Stimulated activated CD8-positive, alpha-beta memory T cell treated with anti-CD3 and anti-CD28 coated beads, Interleukin-2, amount 100 ng/mL, for 48 hours (primary cell): Measurements from ENCODE around the gene FAM98A.
A peak's percentile ranks its signal among the peaks of the same experiment; 100 is the strongest.

Source experiments
- DNase-seq, 2 donors: peaks; one replicate each; pipeline ENCODE4 v3.0.0-alpha.2; 2020; ENCODE audit warnings: low read depth in 2 of 2

Gene FAM98A

DNA sequence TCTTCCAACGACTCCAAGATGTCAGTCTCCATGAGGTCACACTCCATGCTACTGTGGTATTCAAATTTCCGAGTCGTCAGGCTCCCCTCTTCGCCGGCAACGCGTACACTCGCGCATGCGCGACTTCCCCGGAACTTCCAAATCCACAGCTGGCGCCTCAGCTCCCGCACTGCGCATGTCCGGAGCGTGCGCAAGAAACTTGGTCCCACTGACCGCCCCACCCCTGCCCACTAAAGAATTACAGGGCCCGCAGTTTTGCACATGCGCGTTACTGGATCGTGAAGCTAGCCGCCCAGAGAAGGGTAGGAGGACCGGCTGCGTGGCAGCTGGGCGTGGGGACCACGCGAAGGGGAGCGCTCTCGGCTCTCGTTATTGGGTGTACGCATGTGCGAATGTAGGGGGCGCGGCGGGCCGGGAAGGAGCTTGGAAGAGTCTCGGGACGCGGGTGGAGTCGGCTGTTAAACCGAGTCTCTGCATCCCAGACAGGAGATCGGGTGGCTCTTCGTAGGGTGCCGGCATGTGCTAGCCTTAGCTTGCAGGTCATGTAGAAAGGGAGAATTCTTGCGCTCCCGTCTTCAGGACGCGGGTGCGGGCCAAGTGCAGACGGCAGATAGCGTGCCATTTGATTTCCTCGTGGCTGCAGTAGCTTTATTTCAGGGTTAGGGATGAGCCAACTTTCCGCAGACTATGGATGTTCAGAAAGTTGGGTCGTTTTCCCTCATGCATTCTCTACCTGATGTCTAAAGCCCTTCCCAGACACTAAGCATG lies at the start of gene FAM98A:
Gene FAM98A (minus strand): TSS at position 125 of the 768 bp plus-strand sequence. CDS start 78 bp downstream, at position 47.
- DNase-seq = peak; percentile 98 to 99

DNA sequence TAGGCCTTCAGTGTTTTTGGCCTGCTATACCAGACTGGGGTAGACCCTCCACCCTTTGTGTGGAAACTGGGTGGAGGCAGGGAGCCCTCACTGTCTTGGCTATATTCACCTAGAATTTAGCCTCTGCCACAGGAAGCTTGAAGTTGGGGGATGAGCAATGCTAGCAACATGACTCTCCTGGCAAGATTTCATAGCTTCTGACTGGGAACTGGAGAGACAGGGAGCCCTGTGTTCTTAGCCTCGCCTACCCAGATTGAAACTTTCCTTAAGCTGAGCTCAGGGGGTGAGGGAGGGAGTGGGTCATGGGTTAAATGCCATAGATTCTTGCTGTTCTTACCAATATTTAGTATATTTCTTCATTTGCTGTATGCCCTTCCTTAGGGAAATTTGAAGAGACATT lies 46.8 kb upstream of the FAM98A start:
- no peak for DNase-seq

DNA sequence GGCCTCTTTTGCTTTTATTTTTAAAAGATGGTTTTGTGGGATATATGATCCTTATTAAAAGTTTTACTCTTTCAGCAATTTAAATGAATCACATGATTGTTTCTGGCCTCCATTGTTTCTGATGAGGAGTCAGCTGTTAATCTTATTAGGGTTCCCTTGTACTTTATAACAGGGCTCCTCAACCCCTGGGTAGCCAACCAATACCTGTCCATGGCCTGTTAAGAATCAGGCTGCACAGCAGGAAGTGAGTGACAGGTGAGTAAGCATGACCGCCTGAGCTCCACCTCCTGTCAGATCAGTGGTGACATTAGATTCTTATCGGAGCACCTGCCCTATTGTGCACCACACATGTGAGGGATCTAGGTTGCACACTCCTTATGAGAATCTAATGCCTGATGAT lies 45.1 kb upstream of the FAM98A start:
- DNase-seq = no peak

DNA sequence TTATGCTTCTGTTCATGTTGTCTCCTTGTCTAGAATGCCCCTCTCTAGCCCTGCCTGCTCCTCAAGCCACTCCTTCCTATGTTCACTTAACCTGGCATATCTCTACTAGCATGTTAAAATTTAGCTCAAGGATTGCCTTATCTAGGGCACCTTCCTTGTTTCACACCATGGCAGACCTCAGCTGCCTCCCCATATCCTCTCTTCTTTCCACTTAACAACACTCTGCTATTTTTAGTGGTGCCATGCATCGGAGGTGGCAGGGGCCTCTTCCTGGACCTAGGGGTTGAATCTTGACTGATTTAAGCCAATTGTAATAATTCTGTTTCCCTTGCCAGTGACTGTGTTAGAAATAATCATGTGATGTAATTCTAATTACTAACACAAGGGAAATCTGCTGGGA lies 36.9 kb upstream of the FAM98A start:
- no peak for DNase-seq

DNA sequence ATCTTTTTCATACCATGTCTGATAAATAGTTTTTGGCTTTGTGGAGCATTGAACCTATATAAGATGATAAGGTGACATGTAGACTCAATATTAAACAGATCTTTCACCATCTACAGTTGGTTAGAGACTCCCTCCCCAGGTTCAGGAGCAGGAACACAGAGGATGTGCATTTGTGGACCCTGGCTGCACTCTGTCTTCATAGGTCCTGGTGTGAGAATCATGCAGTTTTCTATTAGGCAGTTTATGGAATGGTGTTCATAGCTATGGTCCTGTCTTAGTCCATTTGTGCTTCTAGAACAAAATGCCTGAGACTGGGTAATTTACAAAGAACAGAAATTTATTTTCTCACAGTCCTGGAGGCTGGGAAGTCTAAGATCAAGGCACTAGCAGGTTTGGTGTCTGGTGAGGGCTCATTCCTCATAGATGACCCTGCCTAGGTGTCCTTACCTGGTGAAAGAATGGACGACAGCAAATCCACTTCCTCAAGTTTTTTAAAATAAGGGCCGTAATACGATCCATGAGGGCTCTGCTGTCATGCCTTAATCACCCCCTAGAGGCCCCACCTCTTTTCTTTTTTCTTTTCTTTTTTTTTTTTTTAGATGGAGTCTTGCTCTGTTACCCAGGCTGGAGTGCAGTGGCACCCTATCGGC lies 35.3 kb upstream of the FAM98A start:
- no peak for DNase-seq

DNA sequence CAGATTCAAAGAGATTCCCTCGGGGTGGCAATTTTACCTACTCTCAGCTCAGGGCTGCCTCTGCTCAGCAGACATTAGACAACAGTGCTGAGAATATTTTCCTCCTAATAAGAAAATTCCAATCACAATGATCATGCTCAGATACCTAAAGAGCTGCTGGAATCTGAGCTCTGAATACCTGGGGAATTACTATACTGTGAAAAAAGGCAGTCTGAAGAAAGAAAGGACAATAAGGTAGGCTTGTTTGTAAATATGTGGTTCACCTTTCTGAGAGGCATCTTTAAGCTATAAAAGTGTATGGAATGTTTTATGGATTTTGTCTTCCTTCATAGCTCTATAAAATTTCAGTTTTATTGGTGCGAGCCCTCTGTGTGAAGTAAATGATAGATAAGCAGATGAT lies 34.2 kb upstream of the FAM98A start:
- no peak for DNase-seq

DNA sequence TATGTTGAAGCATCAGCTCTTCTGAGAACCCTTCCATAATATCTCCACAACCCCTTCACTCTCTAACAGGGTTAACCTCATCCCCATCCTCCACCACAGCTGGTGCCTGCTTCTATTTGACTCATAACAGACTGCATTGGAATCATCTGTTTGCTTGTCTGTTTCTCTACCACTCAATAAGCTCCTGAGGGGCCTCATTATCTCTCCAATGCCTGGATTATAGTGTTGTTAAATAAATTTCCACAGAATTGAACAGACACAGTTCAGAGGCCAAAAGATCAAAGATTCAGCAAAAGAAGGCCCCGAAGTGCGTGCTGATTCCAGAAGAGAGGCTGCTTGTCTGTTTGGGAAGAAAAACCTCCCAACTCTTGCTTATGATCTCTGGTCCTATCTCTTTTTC lies 33.7 kb upstream of the FAM98A start:
- DNase-seq = no peak

DNA sequence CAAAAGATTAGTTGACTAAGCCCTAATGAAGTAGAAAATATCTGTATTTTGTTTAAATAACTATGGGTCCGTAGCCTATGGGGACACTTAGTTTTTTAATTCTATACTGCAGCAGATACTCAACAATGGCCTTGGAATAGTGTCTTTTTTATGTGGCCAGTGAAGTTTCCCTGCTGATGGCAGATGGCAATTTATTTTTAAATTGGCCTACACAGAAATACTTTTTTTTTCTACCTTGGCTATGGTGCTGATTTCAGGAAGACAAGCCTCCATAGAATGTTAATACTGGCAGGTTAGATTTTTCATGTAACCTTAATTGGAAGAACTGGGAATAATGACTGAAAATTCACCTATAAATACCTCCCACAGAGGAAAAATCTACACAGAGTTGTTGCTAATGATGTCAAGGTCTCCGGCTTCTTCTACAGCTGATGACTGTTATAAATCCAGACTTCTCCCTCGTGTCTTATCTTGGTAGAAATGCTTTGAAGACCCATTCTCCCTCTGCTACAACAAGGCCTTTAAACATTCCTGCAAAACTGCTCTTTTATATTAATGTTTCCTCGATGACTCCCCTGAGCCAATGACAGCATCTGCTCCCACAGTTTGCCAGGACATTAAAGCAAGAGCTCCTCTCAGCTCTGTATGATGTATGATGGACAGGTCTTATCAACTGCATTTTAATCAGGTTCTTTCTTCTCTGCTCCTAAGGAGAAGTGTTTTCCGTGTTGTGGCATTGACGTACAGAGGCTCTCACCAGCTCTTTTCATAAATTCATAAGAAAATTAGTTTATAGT lies 29.1 kb upstream of the FAM98A start:
- no peak for DNase-seq

DNA sequence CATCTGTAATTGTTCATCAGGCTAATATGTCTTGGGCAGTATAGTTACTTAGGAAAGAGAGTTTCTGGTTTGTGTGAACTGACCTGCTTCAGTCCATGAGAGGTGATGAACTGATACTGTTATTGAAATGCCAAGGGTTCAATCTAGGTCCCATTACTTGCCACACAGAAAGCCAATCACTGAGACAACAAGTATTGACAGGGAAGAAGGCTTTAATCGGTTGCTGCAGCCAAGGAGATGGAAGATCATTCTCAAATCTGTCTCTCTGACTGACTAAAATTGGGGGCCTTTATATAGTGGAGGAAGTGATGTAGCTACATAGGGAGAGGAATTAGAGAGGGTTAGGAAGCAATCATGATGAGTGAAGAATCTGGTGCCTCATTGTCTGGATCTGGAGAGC lies 19.9 kb upstream of the FAM98A start:
- no peak for DNase-seq

DNA sequence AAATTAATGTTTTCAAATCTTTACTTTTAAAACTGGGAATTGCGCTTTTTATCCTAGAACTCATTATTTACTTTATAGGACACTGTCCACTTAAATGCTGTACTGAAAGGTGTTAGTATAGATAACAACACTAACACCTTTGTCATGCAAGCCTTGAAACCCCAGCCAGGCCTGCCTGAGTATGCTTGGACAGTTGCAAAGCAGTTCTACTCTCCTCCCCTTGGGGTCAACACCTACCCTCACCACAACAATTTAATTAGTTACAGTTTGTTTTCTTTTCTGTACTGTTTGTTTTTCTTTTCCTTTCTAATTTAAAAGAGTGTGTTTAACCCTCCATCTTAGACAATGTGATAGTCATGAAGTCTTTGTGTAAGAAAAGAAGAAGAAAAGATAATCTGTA lies 18.9 kb upstream of the FAM98A start:
- DNase-seq = no peak

DNA sequence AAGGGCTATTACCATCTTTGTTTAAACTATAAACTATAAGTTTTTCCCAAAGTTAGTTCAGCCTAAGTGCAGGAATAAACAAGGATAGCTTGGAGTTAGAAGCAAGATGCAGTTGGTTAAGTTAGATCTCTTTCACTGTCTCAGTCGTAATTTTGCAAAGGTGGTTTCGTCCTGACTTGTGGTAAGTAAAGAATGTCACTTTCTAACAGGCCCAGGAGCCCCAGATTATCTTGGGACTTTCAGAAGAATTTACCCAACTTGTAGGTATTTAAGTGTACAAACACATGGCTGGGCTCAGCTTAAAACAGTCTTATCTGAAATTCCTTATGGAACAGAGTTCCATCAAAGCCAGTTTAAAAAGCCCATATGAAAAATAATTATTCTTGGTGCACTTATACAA lies 18.3 kb upstream of the FAM98A start:
- DNase-seq = no peak

DNA sequence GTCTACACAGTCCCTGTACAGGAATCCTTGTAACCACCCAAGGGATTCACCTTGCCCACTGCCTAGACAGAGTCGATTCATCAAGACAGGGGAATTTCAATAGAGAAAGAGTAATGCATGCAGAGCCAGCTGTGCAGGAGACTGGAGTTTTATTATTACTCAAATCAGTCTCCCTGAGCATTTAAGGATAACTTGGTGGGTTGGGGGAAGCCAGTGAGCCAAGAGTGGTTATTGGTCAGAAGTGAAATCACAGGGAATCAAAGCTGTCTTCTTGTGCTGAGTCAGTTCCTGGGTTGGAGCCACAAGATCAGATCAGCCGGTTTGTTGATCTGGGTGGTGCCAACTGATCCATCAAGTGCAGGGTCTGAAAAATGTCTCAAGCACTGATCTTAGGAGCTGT lies 17.8 kb upstream of the FAM98A start:
- DNase-seq = no peak

DNA sequence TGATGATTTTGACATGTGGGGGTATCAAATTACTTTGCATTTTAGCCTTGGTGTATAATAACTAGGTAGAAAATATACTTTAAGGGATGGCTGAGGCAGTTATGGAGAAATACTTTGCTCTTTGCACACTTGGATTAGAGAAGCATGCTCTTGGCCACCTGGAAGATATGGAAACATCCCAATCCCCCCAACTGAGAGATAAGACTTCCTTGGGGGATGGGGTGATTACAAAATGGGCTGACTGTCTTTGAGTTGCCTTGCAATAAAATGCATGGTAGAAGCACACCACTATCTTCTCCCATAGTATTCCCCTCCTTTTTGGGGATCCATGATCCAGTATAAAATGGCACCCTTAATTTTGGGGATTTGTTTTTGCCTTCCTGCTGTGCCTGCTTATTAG lies 15.1 kb upstream of the FAM98A start:
- DNase-seq = no peak

DNA sequence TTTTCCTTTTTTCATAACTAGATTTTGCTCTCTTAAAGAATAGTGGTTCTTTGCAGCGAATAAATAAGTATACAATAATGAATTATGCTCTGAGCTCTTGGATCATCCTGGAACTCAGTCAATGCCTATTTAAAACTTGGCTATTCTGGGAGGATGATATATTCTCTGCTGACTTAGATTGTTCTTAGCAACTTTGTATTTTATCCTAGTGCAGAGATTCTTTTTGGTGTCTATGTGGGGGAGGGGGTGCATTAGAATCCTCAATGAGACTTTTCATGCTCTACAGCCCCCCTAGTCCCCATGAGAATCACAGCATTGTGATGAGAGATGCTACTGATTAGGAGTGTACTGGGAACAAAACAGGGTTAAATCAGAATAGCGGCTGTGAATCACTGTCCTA lies 8.8 kb upstream of the FAM98A start:
- no peak for DNase-seq

DNA sequence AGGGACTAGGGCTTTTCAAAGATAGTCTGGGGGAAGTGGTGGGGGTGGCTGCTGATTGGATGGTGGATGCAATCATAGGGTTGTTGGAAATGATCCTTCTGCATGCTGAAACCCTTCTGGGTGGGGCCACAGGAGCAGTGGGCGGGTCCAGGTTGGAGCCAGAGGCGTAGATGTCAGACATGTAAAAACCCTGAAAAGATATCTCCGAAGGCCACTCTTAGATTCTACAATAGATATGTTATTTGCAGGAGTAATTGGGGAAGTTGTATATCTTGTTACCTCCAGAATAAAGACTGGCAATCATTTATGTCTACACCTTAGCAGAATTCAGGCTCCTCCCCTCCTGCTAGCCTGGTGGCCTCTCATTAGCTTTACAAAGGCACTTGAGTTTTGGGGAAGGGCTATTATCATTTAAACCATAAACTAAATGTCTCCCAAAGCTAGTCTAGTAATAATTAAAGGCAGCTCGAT lies 8.2 kb upstream of the FAM98A start:
- DNase-seq = no peak

DNA sequence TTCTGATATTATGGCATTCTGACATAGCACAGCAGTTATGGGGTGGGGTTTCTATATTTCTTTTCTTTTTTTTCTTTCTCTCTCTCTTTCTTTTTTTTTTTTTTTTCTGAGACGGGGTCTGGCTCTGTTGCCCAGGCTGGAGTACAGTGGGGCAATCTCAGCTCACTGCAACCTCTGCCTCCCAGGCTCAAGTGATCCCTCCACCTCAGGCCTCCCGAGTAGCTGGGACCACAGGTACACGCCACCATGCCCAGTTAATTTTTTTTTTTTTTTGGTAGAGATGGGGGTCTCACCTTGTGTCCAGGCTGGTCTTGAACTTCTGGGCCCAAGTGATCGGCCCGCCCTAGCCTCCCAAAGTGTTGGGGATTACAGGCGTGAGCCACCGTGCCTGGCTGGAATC lies 7.5 kb upstream of the FAM98A start:
- no peak for DNase-seq

DNA sequence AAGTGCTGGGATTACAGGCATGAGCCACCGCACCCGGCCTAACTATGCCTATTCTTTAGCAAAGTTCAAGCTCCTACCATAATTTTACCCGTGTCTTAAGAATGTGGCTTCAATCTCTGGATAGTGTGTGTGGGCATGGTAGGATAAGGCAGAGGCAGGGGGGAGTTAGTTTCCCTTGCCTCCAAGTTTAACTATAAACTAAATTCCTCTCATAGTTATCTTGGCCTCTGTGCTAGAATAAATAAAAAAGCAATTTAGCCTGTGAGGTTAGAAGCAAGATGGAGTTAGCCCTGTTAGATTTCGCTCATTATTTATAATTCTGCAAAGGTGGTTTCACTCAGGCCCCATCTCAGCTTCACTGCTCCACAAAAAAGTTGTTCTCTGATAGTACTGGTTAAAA lies 7.0 kb upstream of the FAM98A start:
- no peak for DNase-seq

DNA sequence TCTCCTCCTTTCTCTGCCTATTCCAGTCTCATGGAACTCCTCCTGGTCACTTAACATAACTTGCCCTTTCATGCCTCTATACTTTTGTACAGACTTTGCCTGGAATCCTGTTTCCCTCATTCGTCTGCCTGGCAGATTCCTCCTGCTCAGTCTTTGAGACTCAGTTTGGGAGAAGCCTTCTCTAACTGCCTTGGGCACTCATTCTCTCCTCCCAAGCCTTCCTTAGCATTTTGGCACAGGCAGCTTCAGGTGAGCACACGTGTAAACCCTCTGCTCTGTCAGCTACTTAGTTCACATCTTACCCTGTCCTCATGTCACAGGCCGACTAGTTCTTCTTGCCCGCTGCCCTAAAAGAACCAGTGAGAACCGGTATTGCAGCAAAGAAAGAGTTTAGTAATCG lies 6.0 kb upstream of the FAM98A start:
- DNase-seq = no peak

DNA sequence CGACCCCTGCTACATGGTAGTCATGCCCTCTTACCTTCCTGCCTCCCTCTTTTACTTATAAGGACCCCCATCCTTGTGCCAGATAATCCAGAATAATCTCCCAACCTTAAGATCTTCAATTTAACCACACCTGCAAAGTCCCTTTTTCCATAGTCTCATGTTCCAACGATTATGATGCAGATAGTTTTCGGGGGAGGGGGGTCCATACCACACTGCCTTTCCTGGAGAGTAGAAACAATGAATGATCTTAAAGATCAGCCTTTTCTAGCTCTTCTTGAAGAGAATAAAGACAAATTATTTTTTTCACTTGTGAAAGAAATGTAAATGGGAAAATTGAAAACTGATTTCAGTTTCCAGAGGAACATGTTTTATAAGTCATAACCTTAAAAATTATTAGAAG lies 4.3 kb upstream of the FAM98A start:
- DNase-seq = no peak

DNA sequence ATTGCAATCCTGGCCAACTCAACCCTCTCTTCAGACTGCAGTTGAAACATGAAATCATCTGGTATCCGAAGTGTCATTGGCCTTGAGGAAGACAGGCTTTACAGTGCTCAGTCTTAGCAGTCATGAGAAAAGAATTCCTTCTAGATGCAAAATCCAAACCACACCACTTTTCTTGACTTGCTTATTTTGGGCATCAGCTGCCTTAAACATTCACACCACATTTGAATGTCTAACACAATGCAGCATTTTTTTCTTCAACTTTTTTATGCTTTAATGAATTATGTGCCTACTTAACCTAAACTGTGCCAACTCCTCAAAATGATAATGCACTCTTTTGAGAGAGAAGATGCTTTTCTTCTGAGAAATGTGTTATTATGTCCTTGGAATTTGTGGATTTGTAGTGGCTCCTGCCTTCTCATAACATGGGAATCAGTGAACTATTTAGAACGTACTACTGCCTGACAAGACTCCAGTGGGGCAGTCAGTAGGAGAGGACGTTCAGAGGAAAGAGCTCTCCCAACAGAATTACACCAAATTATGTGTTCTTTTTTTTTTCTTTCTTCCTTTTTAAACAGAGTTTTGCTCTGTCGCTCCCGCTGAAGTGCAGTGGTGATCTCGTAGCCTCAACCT lies 3.2 kb upstream of the FAM98A start:
- DNase-seq = no peak

DNA sequence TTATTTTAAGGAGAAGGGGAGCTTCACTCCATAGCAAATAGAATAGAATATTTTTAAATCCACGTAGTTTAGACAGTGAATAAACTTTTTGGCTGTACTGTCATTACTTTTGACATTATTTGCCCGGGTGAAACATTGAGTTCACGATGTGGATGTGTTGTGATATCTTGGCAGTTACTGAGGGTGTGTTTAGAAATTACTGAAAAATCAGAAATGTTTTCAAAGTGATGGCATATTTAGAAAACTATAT lies 769 bp upstream of the FAM98A start:
- DNase-seq = no peak

DNA sequence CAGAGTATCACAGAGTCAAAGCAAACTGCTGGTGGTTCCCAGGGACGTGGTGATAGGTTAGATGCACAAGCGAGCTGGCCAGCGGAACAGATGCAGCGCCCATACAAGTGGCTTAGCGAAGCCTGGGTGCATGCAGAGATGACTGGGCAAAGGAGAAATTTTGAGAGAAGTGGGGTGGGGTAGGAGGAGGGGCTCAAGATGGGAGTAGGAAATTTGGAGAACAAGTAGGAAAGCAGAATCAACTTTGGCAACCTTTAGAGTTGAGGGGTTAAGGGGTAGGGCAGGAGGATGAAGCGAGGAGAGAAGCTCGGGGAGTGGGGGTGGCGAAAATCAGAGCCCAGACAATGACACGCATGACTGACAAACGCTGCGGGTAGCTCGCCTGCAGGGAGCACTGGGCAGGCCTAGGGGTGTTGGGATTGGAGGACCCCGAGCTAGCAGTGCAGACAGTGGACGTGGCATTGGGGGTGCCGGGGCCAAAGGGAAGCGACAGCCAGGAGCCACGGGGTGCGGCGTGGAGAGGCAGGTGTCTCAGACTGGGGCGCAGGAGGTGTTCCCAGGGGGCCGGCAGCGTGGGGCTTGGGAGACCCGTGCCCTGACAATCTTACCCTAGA lies 431 bp downstream of the FAM98A start:
- DNase-seq = peak; percentile 24 to 33
